ENCODE results near the gene HSBP1L1. TPM values are rescaled to one million over a fixed set of nuclear protein-coding genes. Genes with fewer than 3 reads are reported as not detected.

HSBP1L1 gene
- total and polyA plus RNA-seq, 2 of the 8 experiments (the other 6 are each of a cell fraction or from before 2014, with no cell fraction given): 1.0 to 1.3 TPM

DNA sequence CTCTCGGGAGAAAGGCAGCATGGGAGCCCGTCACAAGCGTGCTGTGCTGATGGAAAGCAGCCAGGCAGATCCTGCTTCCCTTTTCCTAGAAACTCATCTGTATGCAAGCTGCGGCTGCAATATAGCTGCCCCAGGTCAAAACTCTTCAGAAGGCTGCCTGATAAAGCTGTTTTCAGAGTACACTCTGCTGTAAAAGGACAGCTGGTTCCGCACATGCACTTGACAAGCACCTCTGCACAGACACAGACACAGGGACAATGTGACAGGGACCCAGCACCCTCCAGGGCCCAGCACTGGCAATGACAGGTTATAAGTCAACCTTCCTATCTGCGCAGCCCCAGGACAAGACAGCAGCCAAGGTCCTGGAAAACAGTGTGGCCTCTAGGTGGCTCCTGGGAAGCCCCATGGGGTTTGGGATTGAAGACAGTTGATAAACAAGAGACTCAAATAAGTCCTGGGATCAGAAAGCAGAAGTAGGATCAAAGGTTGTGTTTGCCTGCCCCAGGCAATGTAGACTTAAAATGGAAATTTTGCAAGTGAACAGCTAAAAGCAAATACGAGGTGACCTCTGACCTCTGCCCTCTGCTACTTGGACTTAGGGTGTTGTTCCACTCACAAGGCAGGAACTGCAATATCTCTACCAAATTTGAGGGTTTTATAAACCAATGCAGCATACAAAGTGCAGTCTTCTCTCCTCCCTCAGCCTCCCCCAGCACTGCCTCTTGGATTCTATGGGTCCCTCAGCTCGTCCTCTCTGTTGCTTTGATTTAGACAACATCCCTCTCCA is 29.9 kb upstream of the HSBP1L1 start:
- Histone ChIP-seq H3K4ac (replicated peaks; ENCODE audit: insufficient read length, low read depth, low read length) (no peak overlapping the region), H2BK5ac (ENCODE audit: low read depth, low read length) (no peak overlapping the region), H3K27ac (ENCODE audit: low read depth, low read length) (no peak overlapping the region), H2AFZ (ENCODE audit: low read length) (no peak overlapping the region), H3K56ac (replicated peaks; ENCODE audit: insufficient read length, low read depth, low read length) (no peak overlapping the region), H2BK20ac (ENCODE audit: low read length) (no peak overlapping the region), H3K27me3 (replicated peaks in 1 of 4; ENCODE audit: control insufficient read depth in 3 of 4, extremely low read depth in 1 of 4, insufficient read depth in 3 of 4, low read length in 3 of 4) (no peaks in the 10 kb centered on the region; a peak in 1 of 7 replicates), H3K4me1 (replicated peaks in 1 of 4; ENCODE audit: control insufficient read depth in 3 of 4, insufficient read depth in 4 of 4, low read length in 3 of 4) (no peaks in the 10 kb centered on the region), H3K36me3 (ENCODE audit: control insufficient read depth in 2 of 4, insufficient read depth in 4 of 4, low read length in 3 of 4) (no peaks in the 10 kb centered on the region; a peak in 1 of 8 replicates), H2BK15ac (ENCODE audit: low read length) (no peak overlapping the region), H3K79me1 (ENCODE audit: low read depth, low read length) (peaks cover 5% of the 10 kb centered on the region), H3K9me3 (ENCODE audit: insufficient read depth in 2 of 2, low read depth in 1 of 2, low read length in 1 of 2) (peaks cover 3 to 9% of the 10 kb centered on the region in 2 experiments; a peak in 2 of 4 replicates), H2BK120ac (replicated peaks; ENCODE audit: low read depth, low read length) (no peak overlapping the region), H4K5ac (ENCODE audit: insufficient read length, low read depth, low read length) (no peak overlapping the region), H3K4me2 (ENCODE audit: insufficient read depth in 1 of 2, low read depth in 2 of 2, low read length in 2 of 2) (no peak overlapping the region), H3K23me2 (ENCODE audit: low read depth, low read length) (no peaks in the 10 kb centered on the region), H2BK12ac (ENCODE audit: low read depth, low read length) (no peak overlapping the region), H3K4me3 (ENCODE audit: extremely low read depth in 1 of 4, insufficient read depth in 2 of 4, low read depth in 3 of 4, low read length in 4 of 4) (no peak overlapping the region), H3K79me2 (ENCODE audit: control insufficient read depth in 1 of 2, insufficient read depth in 2 of 2, low read length in 2 of 2) (peaks cover 0 to 8% of the 10 kb centered on the region in 2 experiments; a peak in 1 of 4 replicates), H4K91ac (replicated peaks; ENCODE audit: insufficient read length, low read length) (no peak overlapping the region), H3K18ac (ENCODE audit: extremely low read depth, low read length) (no peak overlapping the region), H3K14ac (ENCODE audit: insufficient read length) (no peak overlapping the region), H4K20me1 (replicated peaks in 1 of 2; ENCODE audit: control insufficient read depth in 1 of 2, insufficient read depth in 2 of 2, low read length in 2 of 2) (peaks cover 0 to 2% of the 10 kb centered on the region in 2 experiments), H2AK5ac (ENCODE audit: low read depth, low read length) (no peak overlapping the region), H3K23ac (ENCODE audit: insufficient read length) (no peak overlapping the region), H4K8ac (ENCODE audit: extremely low read depth, insufficient read depth, low read length) (no peak overlapping the region; the same call in 1 of the 2 replicates), H3K9ac (replicated peaks in 1 of 4; ENCODE audit: extremely low read depth in 1 of 4, low read depth in 3 of 4, low read length in 3 of 4) (no peak overlapping the region)
- FAIRE-seq (no peak), DNase-seq (ENCODE audit: low read depth in 1 of 2, low spot score in 2 of 2) (peak in 1 of 2 experiments; percentile 44)
- CTCF ChIA-PET (ENCODE audit: partially characterized antibody): interaction anchor here (0.6 to 2.7 kb wide), 23 partner anchors 8 to 316 kb away, joined by 3 to 19 read pairs (median 3); no protein-coding TSS in a partner anchor
- POLR2A ChIA-PET (ENCODE audit: partially characterized antibody): no interaction called here
- 88% methylated on average over 8 of the region's 8 CpGs; no CpG with 5 or more reads in 1 of the 2 experiments for WGBS, 2 experiments (ENCODE audit: extremely low coverage in 1 of 2, insufficient coverage in 1 of 2, insufficient read length in 1 of 2, insufficient replicate concordance in 2 of 2, low coverage in 1 of 2, low lambda C conversion rate in 2 of 2, missing lambda C conversion rate in 1 of 2)
- TF ChIP-seq CHD2 (IDR thresholded peaks at IDR 0.05; ENCODE audit: low read length) (no peak), CTCF (IDR thresholded peaks at IDR 0.05; ENCODE audit: control extremely low read depth in 1 of 3, insufficient read depth in 1 of 3, low read depth in 1 of 3, low read length in 3 of 3) (peak in 1 of 3 experiments; percentile 19; a peak in 2 of 4 replicates), SIX5 (IDR thresholded peaks at IDR 0.05; ENCODE audit: low read depth, low read length) (no peak), POU5F1 (IDR thresholded peaks at IDR 0.05; ENCODE audit: low read depth, low read length) (no peak), NANOG (IDR thresholded peaks at IDR 0.05; ENCODE audit: insufficient read depth, low read depth, low read length, poor library complexity, severe bottlenecking) (no peak), YY1 (IDR thresholded peaks at IDR 0.05; ENCODE audit: low read depth, low read length) (no peak), SIRT6 (IDR thresholded peaks at IDR 0.05; ENCODE audit: low read length) (no peak), MAFK (IDR thresholded peaks at IDR 0.05; ENCODE audit: low read depth, low read length) (no peak), RAD21 (IDR thresholded peaks at IDR 0.05 in 1 of 2, conservative IDR thresholded peaks at IDR 0.05 in 1 of 2; ENCODE audit: low read depth in 2 of 2, low read length in 2 of 2) (peak; percentile 5 to 39; a peak in 2 of 4 replicates)
